Stimulated activated CD4-positive, alpha-beta T cell treated with anti-CD3 and anti-CD28 coated beads, Interleukin-4, amount 100 ng/mL, for 24 hours (primary cell): ENCODE measurements around the gene FYB2.

ENCODE experiments used
- DNase-seq: peaks from one replicate; pipeline ENCODE4 v3.0.0-alpha.2; 2020

Gene FYB2

DNA sequence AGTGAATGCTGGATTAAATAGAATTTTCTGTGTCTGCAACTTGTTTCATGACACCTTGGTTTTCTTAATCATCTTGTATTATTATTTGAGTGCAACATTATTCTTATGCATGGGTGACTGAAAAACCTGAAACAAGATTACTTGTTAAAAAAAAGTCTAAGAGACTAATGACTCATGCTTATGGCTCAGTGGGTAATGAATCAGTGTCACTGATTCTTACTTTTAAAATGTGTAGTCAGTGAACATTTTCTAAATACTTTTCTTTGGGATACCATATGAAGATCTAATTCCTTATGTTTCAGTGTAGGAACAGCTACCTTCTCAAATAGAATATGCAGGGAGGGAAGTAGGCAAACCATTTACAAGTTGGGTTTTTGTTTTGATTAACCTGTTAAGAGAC lies 108.6 kb downstream of the FYB2 start:
- no peak for DNase-seq

GRCh38 chr1:56709995-56710394 lies 109.2 kb downstream of the FYB2 start:
- no peak for DNase-seq

DNA sequence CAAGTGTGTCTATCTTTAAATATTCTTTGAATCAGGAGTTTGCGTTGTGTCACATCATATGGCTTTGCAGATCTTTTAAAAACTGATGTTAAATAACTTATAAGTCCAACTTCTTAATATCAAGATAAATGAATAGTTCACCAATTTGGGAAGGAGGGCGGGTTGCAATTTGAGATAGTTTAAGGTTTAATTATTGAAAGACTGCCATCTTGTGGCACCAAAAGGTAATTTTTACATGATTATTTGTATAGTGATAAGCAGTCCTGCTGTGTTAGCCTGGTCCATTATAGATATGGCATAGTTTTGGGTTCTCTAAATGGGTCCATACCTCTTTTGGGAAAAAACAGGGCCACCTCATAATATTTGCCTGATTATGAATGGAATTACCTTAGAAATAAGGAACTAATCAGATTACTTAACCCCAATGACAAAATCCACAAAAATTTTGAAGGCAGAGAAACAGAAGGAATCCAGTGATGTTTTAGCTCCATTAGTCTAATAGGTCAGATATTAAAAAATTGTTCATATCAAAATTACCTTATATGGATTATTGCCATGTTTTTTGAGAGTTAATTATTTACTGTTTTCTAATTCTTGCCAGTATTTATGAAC lies 109.8 kb downstream of the FYB2 start:
- no peak for DNase-seq

GRCh38 chr1:56707379-56707778 lies 111.8 kb downstream of the FYB2 start:
- no peak for DNase-seq

DNA sequence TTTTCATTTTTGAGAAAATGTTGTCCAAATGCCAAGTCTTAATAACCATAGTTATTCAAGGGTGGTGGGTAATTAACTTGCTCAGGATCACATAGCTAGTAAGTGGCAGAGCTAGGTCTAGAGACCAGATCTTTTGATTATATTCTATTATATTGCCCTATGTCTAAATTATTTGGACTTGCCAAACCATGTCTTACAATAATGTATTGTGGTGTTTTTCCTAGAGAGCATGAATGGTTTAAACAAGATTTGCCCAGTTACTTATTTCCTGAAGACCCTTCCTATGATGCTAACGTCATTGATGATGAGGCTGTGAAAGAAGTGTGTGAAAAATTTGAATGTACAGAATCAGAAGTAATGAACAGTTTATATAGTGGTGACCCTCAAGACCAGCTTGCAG lies 115.5 kb downstream of the FYB2 start:
- no peak for DNase-seq

- DNase-seq: no peak
These were observed 122.5 kb downstream of the FYB2 start for GRCh38 chr1:56696663-56697062.

- DNase-seq: no peak
These were observed 130.6 kb downstream of the FYB2 start for GRCh38 chr1:56688522-56689026.

- DNase-seq: no peak
These were observed 133.0 kb downstream of the FYB2 start for GRCh38 chr1:56686169-56686568.

- no peak for DNase-seq
These were observed 135.6 kb downstream of the FYB2 start for GRCh38 chr1:56683569-56683968.

DNA sequence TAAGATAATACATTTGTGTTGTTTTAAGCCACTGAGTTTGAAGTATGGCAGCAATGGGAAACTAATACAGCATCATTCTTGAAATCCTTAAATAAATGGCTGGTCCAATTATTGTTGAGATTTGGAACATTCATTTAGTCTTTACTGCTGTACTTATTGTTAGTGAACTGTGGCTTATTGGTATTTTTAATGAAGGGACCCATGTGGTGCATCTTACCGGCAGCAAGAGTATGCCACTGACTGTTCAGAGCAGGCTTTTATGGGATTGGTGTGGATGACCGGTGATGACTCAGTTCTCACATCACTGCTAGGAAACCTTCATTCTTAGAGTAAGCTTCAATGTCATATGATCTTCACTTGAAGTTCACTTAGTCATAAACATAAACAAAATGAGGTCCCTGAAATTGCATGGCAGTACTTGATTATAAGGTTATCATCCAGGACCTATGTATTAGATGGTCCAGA lies 142.6 kb downstream of the FYB2 start:
- DNase-seq: no peak

DNA sequence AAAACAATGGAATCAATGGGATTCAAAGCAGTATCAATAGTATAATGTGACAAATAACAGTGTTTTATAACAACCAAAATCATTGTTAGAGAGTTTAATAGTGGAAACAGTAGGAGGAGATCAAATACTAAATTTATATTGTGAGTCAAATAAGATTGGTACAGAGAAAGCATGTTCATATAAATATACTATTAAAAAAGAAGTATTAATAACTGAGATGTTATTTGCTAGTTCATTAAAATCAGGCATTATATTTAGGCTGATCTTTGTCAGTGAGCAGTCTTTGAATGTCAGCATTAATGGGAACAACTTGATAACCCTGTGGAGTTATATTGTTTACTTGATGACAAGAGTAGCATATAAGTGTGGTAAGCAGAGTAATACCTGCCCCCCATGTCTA lies 143.4 kb downstream of the FYB2 start:
- no peak for DNase-seq

- DNase-seq: no peak
These were observed 146.6 kb downstream of the FYB2 start for GRCh38 chr1:56672579-56672978.

DNA sequence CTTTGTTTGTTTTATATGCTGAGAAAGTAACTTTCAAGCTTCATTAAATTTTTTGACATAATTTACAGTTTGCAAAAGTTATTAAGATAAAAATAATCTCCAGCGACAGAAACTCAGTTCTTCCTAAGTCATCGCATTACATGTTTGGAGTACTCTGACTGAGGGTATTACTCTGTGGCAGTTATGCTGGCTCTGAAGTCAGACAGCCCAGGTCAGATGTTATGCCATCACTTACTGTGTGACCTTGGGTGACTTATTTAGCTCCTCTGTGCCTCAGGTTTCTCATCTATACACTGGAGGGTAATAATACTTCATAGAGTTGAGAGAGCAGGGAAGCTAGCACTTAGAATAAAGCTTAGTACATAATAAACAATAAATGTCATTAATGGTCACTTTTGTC lies 147.7 kb downstream of the FYB2 start:
- DNase-seq: no peak

- no peak for DNase-seq
These were observed 148.1 kb downstream of the FYB2 start for GRCh38 chr1:56671085-56671484.

- no peak for DNase-seq
These were observed 148.9 kb downstream of the FYB2 start for GRCh38 chr1:56670350-56670749.
